GM18505 (cell line): Measurements from ENCODE around the gene CTDSP1.

Source experiments
- ATAC-seq: cut with Tn5 transposase; IDR thresholded peaks from one replicate; pipeline ENCODE4 v1.9.1; 2021; ENCODE audit not compliant: unreplicated experiment
- POLR2A ChIP-seq: IDR thresholded peaks from 4 replicates; pipeline ENCODE4 v1.6.1; 2011; ENCODE audit warnings: borderline replicate concordance; ENCODE audit not compliant: insufficient read depth, insufficient read length; ENCODE audit errors: extremely low read depth

CTDSP1 gene

DNA sequence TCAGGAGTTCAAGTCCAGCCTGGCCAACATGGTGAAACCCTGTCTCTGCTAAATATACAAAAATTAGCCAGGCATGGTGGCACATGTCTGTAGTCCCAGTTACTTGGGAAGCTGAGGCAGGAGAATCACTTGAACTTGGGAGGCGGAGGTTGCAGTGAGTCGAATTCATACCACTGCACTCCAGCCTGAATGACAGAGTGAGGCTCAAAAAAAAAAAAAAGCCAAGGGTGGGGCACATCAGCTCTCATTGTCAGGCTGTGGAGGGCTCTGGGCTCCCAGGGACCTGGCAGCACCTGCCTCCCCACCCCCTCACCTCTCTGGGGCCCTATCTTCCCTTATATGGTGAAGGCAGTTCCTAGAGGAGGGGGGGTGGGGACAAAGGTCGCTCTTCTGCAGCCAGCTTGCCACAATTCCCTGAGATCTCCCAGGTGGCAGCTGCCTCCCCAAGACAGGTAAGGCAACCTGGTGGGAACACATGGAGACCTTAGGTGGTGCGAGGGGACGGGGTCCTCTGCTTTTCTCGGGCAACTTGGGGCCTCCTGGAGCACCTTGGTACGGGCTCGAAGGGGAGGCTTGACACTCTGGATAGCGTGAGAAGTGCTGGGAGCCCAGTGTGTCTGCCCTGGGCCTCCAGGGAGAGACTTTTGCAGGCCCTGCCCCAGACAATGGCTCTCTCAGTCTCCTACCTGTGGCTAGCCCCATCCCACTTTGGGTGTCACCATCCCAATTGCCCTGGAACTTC is 19.2 kb downstream of the CTDSP1 start, which contains the start of gene VIL1:
Gene VIL1 (plus strand): TSS at position 407 of the 742 bp plus-strand sequence. CDS start 4,656 bp downstream, outside the sequence.
- no peak for ATAC-seq
- no peak for TF ChIP-seq POLR2A

DNA sequence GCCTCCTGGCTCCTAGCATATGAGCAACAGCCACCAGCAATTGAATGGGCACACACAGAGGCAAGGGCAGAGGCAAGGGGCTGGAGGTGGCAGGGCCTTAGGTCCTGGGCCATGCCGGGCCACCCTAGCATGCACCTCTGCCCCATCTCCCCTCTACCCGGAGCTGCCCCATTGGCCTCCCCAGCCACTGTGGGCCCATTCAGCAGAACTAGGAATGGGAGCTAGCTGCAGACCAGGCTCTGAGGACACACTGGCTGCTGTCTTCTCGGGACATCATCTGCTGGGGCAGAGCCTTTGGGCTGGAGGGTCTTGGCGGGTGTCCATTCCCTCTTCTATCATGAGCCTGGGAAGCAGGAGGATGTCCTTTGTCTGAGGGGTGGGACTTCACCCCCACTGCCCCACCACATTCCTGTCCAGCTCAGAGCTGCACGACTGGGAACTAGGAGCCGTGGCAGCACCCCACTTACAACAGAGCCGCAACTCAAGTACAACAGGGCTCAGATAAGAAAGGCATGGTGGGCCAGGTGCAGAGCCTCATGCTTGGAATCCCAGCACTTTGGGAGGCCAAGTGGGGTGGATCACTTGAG is 20.1 kb downstream of the CTDSP1 start:
- ATAC-seq: no peak
- no peak for TF ChIP-seq POLR2A

DNA sequence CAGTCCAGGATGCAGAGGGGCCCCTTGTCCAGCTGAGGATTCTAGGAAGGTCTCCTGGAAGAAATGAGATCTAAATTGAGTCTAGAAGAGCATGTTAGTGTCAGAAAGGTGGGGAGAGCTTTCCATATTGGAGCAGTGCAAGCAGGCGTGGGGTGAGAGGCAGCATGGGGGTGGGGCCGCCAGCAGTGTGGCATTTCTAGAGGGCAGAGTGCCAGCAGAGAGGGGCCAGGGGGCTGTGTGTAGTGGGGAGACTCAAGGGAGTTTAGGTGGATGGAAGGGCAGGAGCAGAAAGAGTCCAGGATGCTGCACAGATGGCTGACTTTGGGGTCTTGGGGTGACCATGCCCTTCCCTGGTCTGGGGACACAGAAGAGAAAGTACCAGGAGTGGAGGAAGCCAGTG is 21.4 kb downstream of the CTDSP1 start:
- ATAC-seq: no peak
- no peak for TF ChIP-seq POLR2A

DNA sequence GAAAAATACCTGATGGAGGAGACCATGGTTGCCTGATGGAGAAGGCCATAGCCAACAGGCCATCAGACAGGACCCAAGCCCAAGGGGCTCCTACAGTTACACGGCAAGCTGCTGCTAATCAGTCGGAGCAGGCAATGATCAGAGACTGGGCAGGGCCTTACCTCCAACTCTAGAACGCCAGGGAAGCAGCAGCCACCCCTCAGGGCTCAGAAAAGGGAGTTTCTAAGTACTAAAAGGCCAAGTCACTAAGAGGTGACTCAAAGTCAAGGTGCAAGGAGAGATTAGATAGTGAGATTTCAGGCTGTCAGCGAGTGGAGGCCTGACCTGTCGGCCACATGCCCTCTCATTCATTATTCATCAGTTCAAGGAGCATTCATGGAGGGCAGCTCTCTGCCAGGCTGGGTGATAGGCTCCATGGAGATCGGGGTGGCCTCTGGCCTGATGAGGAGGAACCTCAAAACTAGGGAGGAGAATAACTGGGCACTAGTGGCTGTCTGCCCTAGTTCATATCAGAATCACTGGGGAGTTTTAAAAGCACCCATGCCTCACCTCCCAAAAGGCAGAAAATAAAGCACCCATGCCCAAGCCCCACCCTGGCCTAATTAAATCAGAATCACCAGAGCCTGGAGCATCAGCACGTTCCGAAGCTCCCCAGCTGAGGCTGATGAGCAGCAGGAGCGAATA is 22.9 kb downstream of the CTDSP1 start:
- no peak for TF ChIP-seq POLR2A
- ATAC-seq: no peak

DNA sequence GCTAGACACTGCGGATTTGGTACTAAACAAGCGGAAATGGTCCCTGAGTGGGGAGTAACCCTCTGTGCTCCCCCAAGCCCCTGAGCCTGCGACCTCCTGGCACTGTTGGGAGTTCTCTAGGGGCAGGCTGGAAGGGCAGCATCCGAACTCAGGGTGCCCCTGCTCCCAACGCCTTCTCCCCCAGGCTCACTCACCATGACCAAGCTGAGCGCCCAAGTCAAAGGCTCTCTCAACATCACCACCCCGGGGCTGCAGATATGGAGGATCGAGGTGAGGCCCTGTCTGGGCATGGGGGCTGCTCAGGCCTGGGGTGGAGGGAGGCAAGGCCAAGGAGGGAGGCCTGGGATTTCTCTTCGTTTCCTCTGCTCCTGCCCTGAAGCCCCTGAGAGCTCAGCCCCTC is 23.9 kb downstream of the CTDSP1 start:
- no peak for TF ChIP-seq POLR2A
- ATAC-seq: no peak

DNA sequence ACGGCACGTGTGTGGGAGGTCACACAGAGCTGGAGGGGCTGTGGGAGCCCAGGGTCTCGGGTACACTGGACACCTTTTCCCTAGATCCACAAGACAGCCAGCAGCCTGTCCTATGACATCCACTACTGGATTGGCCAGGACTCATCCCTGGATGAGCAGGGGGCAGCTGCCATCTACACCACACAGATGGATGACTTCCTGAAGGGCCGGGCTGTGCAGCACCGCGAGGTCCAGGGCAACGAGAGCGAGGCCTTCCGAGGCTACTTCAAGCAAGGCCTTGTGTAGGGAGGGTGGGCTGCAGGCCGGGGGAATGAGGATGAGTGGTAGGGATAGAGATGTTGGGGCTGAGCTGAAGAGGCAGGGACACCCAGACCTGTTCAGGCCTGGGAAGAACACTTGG is 25.9 kb downstream of the CTDSP1 start:
- no peak for ATAC-seq

DNA sequence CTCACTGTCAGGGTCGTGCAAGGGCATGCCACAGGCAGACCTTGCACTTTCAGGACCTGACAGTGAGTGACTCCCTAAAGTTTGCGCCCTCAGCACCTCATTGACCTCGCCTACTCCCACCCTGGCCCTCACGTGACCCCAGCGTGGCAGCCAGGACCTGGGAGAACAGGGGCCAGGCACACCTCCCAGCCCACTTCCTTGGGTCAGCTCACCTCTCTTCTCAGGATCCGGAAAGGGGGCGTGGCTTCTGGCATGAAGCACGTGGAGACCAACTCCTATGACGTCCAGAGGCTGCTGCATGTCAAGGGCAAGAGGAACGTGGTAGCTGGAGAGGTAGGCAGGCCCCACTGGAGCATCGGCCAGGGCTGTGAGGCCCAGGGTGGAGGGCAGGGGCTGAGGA is 28.1 kb downstream of the CTDSP1 start:
- no peak for TF ChIP-seq POLR2A
- no peak for ATAC-seq

More for the DNA sequence above, 25.9 kb downstream of the CTDSP1 start:
- TF ChIP-seq POLR2A: no peak

DNA sequence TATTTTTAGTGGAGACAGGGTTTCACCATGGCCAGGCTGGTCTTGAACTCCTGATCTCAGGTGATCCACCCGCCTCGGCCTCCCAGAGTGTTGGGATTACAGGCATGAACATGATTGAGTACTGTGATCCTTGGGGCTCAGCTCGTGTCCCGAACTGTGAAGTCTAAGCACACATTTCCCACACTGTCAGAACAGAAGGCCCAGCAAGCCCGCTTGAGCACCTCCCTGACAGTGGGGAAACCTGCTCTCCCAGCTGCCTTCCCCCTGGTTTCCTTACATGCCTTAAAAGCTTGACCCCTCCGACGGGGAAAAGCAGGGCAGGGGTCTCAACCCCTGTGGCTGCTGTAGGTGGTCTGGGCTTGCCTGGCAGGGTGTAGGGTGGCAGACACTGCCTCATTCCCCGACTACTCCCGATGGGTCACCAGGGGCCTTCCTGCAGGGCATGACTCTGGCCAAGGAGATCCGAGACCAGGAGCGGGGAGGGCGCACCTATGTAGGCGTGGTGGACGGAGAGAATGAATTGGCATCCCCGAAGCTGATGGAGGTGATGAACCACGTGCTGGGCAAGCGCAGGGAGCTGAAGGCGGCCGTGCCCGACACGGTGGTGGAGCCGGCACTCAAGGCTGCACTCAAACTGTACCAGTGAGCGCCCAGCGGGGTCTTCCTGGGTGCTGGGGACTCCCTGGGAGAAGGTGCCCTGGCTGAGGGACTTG is 29.3 kb downstream of the CTDSP1 start:
- no peak for ATAC-seq

DNA sequence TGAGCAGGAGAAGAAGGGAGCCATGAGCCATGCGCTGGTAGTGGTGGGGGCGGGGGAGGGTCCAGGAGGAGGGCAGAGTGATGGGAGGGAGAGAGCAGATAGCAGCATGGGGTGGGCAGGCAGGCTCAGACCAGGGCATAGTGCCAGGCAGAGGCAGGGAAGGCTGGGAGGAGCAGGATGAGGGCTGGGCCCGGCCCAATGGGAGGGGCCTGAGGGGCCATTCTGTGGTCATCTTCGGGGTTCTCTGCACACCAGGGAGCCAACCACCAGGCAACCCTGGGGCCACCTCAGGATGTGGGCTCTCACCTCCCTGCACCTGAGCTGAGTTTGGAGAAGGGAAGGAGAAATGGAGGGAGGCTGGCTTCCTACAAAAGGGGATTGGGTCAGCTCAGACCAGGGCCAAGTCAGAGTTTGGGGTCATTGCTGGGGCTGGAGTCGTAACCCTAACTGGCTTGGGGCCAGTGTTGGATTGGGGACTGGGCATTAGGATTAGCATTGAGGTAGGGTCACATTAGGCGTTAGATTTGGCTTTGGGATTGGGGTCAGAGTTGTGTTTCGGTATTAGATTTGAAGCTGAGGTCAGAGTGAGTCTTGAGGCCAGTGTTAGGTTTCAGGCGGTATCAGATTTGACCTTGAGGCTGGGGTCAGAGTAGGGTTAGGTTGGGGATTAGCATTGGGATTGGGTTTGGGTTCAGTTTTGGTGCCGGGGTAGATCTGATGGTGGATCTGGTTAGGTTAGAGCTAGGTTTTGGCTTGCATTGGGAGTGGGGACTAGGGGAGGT is 30.4 kb downstream of the CTDSP1 start:
- no peak for ATAC-seq

More for the DNA sequence above, 29.3 kb downstream of the CTDSP1 start:
- no peak for TF ChIP-seq POLR2A

DNA sequence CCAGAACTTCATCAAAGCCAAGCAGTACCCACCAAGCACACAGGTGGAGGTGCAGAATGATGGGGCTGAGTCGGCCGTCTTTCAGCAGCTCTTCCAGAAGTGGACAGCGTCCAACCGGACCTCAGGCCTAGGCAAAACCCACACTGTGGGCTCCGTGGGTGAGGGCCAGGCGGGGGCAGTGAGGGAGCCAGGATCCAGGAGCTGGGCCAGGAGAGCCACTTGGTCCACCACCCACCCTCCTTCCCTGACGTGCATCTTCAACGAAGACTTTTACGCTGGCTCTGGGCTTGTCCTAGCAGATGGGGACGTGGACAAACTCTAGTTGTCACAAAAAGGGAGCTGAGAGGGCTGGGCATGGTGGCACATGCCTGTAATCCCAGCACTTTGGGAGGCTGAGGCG is 31.1 kb downstream of the CTDSP1 start:
- TF ChIP-seq POLR2A: no peak
- no peak for ATAC-seq

More for the DNA sequence above, 30.4 kb downstream of the CTDSP1 start:
- TF ChIP-seq POLR2A: no peak

DNA sequence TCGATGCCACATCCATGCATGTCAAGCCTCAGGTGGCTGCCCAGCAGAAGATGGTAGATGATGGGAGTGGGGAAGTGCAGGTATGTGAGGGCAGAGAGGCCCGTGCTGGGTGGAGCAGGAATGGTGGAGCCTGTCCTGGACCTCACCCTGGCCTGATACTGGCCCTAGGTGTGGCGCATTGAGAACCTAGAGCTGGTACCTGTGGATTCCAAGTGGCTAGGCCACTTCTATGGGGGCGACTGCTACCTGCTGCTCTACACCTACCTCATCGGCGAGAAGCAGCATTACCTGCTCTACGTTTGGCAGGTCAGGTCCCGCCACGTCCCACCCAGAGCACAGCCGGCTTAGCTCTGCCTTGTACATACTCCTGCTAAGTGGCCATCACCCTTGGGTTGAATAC is 32.2 kb downstream of the CTDSP1 start:
- no peak for TF ChIP-seq POLR2A
- ATAC-seq: no peak

DNA sequence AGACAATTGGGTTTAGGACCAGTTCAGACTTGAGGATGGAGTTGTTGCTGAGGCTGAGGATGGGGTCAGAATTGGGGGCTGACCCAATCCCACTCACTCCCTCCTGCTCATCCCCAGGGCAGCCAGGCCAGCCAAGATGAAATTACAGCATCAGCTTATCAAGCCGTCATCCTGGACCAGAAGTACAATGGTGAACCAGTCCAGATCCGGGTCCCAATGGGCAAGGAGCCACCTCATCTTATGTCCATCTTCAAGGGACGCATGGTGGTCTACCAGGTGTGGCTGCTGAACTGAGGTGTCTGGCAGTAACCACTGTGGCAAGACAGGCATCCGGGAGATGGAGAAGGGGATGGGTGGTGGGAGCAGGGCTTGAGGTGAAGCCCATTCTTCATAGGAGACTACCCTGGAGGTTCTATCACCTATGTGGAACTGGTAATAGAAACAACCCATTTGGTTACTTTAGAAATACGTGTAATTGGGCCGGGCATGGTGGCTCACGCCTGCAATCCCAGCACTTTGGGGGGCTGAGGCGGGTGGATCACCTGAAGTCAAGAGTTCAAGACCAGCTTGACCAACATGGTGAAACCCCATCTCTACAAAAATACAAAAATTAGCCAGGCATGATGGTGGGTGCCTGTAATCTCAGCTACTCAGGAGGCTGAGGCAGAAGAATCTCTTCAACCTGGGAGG is 33.2 kb downstream of the CTDSP1 start:
- TF ChIP-seq POLR2A: no peak
- no peak for ATAC-seq

DNA sequence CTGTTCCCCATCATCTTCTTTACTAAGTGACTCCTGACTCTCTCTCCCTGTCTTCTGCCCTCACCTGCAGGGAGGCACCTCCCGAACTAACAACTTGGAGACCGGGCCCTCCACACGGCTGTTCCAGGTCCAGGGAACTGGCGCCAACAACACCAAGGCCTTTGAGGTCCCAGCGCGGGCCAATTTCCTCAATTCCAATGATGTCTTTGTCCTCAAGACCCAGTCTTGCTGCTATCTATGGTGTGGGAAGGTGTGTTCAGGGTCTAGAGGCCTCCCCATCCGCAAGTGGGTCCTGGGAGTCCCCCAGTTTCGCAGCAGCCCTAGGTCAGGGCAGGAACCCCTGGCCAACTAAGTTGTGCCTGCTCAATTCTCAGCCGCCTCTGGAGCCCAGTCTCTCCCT is 34.8 kb downstream of the CTDSP1 start:
- no peak for ATAC-seq
- no peak for TF ChIP-seq POLR2A
